Measurements from ENCODE around the gene HYAL3. TPM values are rescaled to one million over a fixed set of nuclear protein-coding genes. Genes with fewer than 3 reads are reported as not detected.
A peak's percentile ranks its signal among the peaks of the same experiment; 100 is the strongest.

HYAL3 gene
- total and polyA plus RNA-seq, 2 of the 8 experiments (the other 6 are each of a cell fraction or from before 2014, with no cell fraction given), result 3.2 to 12.2 TPM

DNA sequence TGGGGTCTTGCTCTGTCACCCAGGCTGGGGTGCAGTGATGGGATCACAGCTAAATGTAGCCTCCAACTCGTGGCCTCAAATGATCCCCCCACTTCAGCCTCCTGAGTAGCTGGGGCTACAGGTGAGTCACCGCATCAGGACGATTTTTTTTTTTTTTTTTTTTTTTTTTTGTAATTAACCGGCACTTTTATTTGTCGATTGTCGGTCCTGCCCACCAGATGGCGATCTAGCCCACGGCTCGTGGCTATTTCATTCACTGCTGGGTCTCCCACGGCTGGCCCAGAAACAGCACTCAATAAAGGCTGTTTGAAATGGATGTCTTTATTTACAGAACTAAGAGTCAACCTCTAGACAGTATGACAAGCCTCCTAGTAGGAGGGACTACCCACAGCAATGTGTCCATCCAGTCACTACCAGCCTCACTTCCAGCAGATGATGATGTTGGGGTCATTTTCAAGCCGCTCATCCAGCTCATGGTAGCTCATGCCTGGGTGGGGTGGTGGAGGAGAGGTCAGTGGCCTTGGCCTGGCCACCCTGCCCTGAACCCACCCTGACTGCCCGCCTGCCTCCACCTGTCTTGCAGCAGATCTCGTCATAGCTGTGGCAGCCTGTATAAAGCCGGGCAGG is 48.1 kb upstream of the HYAL3 start:
- Histone ChIP-seq H3K4me1 (replicated peaks in 1 of 4; ENCODE audit: control insufficient read depth in 3 of 4, insufficient read depth in 4 of 4, low read length in 3 of 4) (peaks cover 0 to 16% (median 10%) of the 10 kb centered on the region in 4 experiments; a peak in 5 of 7 replicates), H2AK5ac (ENCODE audit: low read depth, low read length) (no peak overlapping the region; the same call in 1 of the 2 replicates), H3K23me2 (ENCODE audit: low read depth, low read length) (peaks cover 17% of the 10 kb centered on the region), H3K56ac (replicated peaks; ENCODE audit: insufficient read length, low read depth, low read length) (no peak overlapping the region), H3K4me3 (ENCODE audit: extremely low read depth in 1 of 4, insufficient read depth in 2 of 4, low read depth in 3 of 4, low read length in 4 of 4) (no peak overlapping the region), H2BK120ac (replicated peaks; ENCODE audit: low read depth, low read length) (no peak overlapping the region), H3K14ac (ENCODE audit: insufficient read length) (no peak overlapping the region), H3K27ac (ENCODE audit: low read depth, low read length) (no peak overlapping the region), H4K20me1 (replicated peaks in 1 of 2; ENCODE audit: control insufficient read depth in 1 of 2, insufficient read depth in 2 of 2, low read length in 2 of 2) (peaks cover 3% of the 10 kb centered on the region in 2 experiments), H3K18ac (ENCODE audit: extremely low read depth, low read length) (no peak overlapping the region), H2BK12ac (ENCODE audit: low read depth, low read length) (no peak overlapping the region), H3K9me3 (ENCODE audit: insufficient read depth in 2 of 2, low read depth in 1 of 2, low read length in 1 of 2) (no peaks in the 10 kb centered on the region), H3K9ac (replicated peaks in 1 of 4; ENCODE audit: extremely low read depth in 1 of 4, low read depth in 3 of 4, low read length in 3 of 4) (no peak overlapping the region), H3K4me2 (ENCODE audit: insufficient read depth in 1 of 2, low read depth in 2 of 2, low read length in 2 of 2) (no peak overlapping the region), H2BK15ac (ENCODE audit: low read length) (no peak overlapping the region), H4K91ac (replicated peaks; ENCODE audit: insufficient read length, low read length) (no peak overlapping the region), H3K27me3 (replicated peaks in 1 of 4; ENCODE audit: control insufficient read depth in 3 of 4, extremely low read depth in 1 of 4, insufficient read depth in 3 of 4, low read length in 3 of 4) (peaks cover 3 to 26% (median 19%) of the 10 kb centered on the region in 4 experiments), H4K8ac (ENCODE audit: extremely low read depth, insufficient read depth, low read length) (no peak overlapping the region), H3K36me3 (ENCODE audit: control insufficient read depth in 2 of 4, insufficient read depth in 4 of 4, low read length in 3 of 4) (peaks cover 0 to 3% (median 0%) of the 10 kb centered on the region in 4 experiments; a peak in 2 of 8 replicates), H2BK20ac (ENCODE audit: low read length) (no peak overlapping the region), H3K4ac (replicated peaks; ENCODE audit: insufficient read length, low read depth, low read length) (no peak overlapping the region), H3K23ac (ENCODE audit: insufficient read length) (no peak overlapping the region), H4K5ac (ENCODE audit: insufficient read length, low read depth, low read length) (no peak overlapping the region), H2BK5ac (ENCODE audit: low read depth, low read length) (no peak overlapping the region), H3K79me1 (ENCODE audit: low read depth, low read length) (no peaks in the 10 kb centered on the region), H2AFZ (ENCODE audit: low read length) (no peak overlapping the region), H3K79me2 (ENCODE audit: control insufficient read depth in 1 of 2, insufficient read depth in 2 of 2, low read length in 2 of 2) (no peaks in the 10 kb centered on the region)
- CTCF ChIA-PET (ENCODE audit: partially characterized antibody), result interaction anchor here (0.6 to 13.4 kb wide), 34 partner anchors 10 to 786 kb away, joined by 3 to 136 read pairs (median 4); partner anchors contain the start of genes HYAL2, HYAL3, IFRD2 and NAA80
- FAIRE-seq (peak; percentile 79), DNase-seq (ENCODE audit: low read depth in 1 of 2, low spot score in 2 of 2) (no peak)
- POLR2A ChIA-PET (ENCODE audit: partially characterized antibody), result interaction anchor here (0.7 to 5.3 kb wide), 6 partner anchors 10 to 1327 kb away, joined by 3 to 22 read pairs (median 6); partner anchors contain the start of genes IFRD2 and TUSC2
- WGBS, 2 experiments (ENCODE audit: extremely low coverage in 1 of 2, insufficient coverage in 1 of 2, insufficient read length in 1 of 2, insufficient replicate concordance in 2 of 2, low coverage in 1 of 2, low lambda C conversion rate in 2 of 2, missing lambda C conversion rate in 1 of 2), result 35% methylated on average over 12 of the region's 14 CpGs; no CpG with 5 or more reads in 1 of the 2 experiments
- 0 out of 2 replicates have a peak, but pooled peaks have one; percentile 36 for TF ChIP-seq CREB1 (IDR thresholded peaks at IDR 0.05)
- no peak for TF ChIP-seq KDM4A (IDR thresholded peaks at IDR 0.05; ENCODE audit: low read depth, low read length, severe bottlenecking)
- TF ChIP-seq, protein P1, sequence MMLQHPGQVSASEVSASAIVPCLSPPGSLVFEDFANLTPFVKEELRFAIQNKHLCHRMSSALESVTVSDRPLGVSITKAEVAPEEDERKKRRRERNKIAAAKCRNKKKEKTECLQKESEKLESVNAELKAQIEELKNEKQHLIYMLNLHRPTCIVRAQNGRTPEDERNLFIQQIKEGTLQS (IDR thresholded peaks at IDR 0.05; ENCODE audit: insufficient read depth, low read depth, low read length), result 0 out of 2 replicates have a peak, but pooled peaks have one; percentile 5
- peak; percentile 76 to 80 for TF ChIP-seq RAD21 (IDR thresholded peaks at IDR 0.05 in 1 of 2, conservative IDR thresholded peaks at IDR 0.05 in 1 of 2; ENCODE audit: low read depth in 2 of 2, low read length in 2 of 2)
- TF ChIP-seq, protein P2, sequence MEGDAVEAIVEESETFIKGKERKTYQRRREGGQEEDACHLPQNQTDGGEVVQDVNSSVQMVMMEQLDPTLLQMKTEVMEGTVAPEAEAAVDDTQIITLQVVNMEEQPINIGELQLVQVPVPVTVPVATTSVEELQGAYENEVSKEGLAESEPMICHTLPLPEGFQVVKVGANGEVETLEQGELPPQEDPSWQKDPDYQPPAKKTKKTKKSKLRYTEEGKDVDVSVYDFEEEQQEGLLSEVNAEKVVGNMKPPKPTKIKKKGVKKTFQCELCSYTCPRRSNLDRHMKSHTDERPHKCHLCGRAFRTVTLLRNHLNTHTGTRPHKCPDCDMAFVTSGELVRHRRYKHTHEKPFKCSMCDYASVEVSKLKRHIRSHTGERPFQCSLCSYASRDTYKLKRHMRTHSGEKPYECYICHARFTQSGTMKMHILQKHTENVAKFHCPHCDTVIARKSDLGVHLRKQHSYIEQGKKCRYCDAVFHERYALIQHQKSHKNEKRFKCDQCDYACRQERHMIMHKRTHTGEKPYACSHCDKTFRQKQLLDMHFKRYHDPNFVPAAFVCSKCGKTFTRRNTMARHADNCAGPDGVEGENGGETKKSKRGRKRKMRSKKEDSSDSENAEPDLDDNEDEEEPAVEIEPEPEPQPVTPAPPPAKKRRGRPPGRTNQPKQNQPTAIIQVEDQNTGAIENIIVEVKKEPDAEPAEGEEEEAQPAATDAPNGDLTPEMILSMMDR (IDR thresholded peaks at IDR 0.05; ENCODE audit: control extremely low read depth in 1 of 3, insufficient read depth in 1 of 3, low read depth in 1 of 3, low read length in 3 of 3), result peak in 2 of 3 experiments; percentile 47 to 69; a peak in 3 of 4 replicates
- TF ChIP-seq, protein P3, sequence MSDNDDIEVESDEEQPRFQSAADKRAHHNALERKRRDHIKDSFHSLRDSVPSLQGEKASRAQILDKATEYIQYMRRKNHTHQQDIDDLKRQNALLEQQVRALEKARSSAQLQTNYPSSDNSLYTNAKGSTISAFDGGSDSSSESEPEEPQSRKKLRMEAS (IDR thresholded peaks at IDR 0.05), result 0 out of 2 replicates have a peak, but pooled peaks have one; percentile 15
- TF ChIP-seq JUND (IDR thresholded peaks at IDR 0.05; ENCODE audit: low read length), result peak; percentile 85
- no peak for TF ChIP-seq POU5F1 (IDR thresholded peaks at IDR 0.05; ENCODE audit: low read depth, low read length)

Data from H1 (cell line).